PC-3 (cell line): Measurements from ENCODE around the gene AQP2.

Source experiments
- CTCF ChIP-seq: fragments of 300-600 bp; sonication (generic); conservative IDR thresholded peaks from 2 replicates; pipeline ENCODE4 v1.5.1; 2017; ENCODE audit warnings: antibody characterized with exemption, low read depth, mild to moderate bottlenecking, low read length
- EZH2 ChIP-seq: fragments of 300-600 bp; sonication (generic); IDR thresholded peaks from one replicate; pipeline ENCODE4 v1.6.1; 2017; ENCODE audit warnings: antibody characterized with exemption, mild to moderate bottlenecking, low read length; ENCODE audit not compliant: unreplicated experiment
- EZH2phosphoT487 ChIP-seq: fragments of 300-600 bp; sonication (generic); IDR thresholded peaks from 2 replicates; pipeline ENCODE4 v1.6.1; 2018; ENCODE audit warnings: mild to moderate bottlenecking, antibody characterized with exemption, low read length, borderline replicate concordance

- no peak for TF ChIP-seq EZH2phosphoT487
- no peak for TF ChIP-seq EZH2
- TF ChIP-seq CTCF = no peak
Observed at GRCh38 chr12:49975318-49975761, 24.8 kb downstream of the AQP2 start.
